NCI-H1436 treated with DMSO at 0.1 percent for 48 hours (cell line): Measurements from ENCODE around the gene FAM53C.

Experiments
- DNase-seq: peaks from one replicate; lab custom pipeline; 2025; lab: John Stamatoyannopoulos, UW

Gene FAM53C

DNA sequence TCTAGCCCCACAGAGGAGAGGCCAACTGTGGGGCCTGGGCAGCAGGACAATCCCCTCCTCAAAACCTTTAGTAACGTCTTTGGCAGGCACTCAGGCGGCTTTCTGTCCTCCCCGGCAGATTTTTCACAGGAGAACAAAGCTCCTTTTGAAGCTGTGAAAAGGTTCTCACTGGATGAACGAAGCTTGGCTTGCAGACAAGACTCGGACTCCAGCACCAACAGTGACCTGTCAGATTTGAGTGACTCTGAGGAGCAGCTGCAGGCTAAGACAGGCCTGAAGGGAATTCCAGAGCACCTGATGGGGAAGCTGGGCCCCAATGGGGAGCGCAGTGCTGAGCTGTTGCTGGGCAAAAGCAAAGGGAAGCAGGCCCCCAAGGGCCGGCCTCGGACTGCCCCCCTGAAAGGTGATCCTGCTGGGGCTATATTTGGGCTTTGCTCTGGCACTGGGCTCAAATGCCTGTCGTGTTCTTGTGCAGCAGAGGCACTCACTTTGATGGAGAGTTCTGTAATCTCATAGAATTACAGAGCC is 53.9 kb downstream of the FAM53C start:
- DNase-seq = no peak
